HepG2 (cell line): ENCODE results near the gene SRC. TPM values are rescaled to one million over a fixed set of nuclear protein-coding genes. Genes with fewer than 3 reads are reported as not detected.

Source experiments
- ATAC-seq: fragments of 200-7000 bp; cut with Tn5 transposase; 3 replicates; pipeline ENCODE4 v1.9.1; 2020; ENCODE audit warnings: mild to moderate bottlenecking, moderate library complexity
- BruUV-seq: library from RNA; stranded (reverse); fragments of 400-500 nt; replicated peaks from 2 replicates; lab custom pipeline; 2021; lab: Mats Ljungman, UMichigan
- CTCF ChIA-PET: fragments of 300-600 bp; formaldehyde crosslinking; extraction: SDS; loops from one replicate; lab custom pipeline; 2021; ENCODE audit warnings: low total read pairs, inconsistent platforms, low intra/inter-chr PET ratio; lab: Yijun Ruan, JAX
- POLR2A ChIA-PET: fragments of 350-600 bp; sonication (Branson Sonifier 250); formaldehyde crosslinking; loops from one replicate; lab custom pipeline; 2020; ENCODE audit warnings: antibody characterized with exemption, inconsistent platforms; lab: Yijun Ruan, JAX
- DNase-seq: peaks from one replicate; pipeline ENCODE4 v3.0.0-alpha.2; 2015; ENCODE audit warnings: low spot score
- FAIRE-seq: peaks from 3 replicates; lab custom pipeline; 2011; peaks lifted over from hg19 to GRCh38; lab: Jason Lieb, UNC
- H2AFZ ChIP-seq: one replicate; pipeline ENCODE4 v1.6.1; 2011; ENCODE audit warnings: low read length, inconsistent platforms
- H3K27ac ChIP-seq: fragments of 300-600 bp; 3 replicates; pipeline ENCODE4 v1.8.0; 2011; ENCODE audit warnings: mixed run types, mild to moderate bottlenecking, mixed read lengths, low read length, inconsistent platforms; ENCODE audit not compliant: insufficient read depth; ENCODE audit errors: extremely low read length
- H3K27me3 ChIP-seq, 2 experiments: fragments of 200-600 bp in 1 of 2; 2 replicates in 1 of 2; 3 replicates in 1 of 2; pipeline versions ENCODE4 v1.6.0 to v1.8.0; 2011; ENCODE audit warnings: low read length in 2 of 2, mild to moderate bottlenecking in 2 of 2, moderate library complexity in 2 of 2, inconsistent platforms in 1 of 2; ENCODE audit not compliant: insufficient read depth in 2 of 2, control insufficient read depth in 1 of 2
- H3K36me3 ChIP-seq, 2 experiments: fragments of 200-600 bp in 1 of 2; replicated peaks in 1 of 2; 2 replicates in 1 of 2; 3 replicates in 1 of 2; pipeline versions ENCODE4 v1.5.1 to v1.8.0; 2011; ENCODE audit warnings: low read length in 2 of 2, inconsistent platforms in 1 of 2; ENCODE audit not compliant: insufficient read depth in 2 of 2, control insufficient read depth in 1 of 2
- H3K4me1 ChIP-seq: 2 replicates; pipeline ENCODE4 v1.5.1; 2012; ENCODE audit warnings: low read length, inconsistent platforms; ENCODE audit not compliant: insufficient read depth
- H3K4me2 ChIP-seq: 2 replicates; pipeline ENCODE4 v1.6.0; 2011; ENCODE audit warnings: low read depth, low read length, inconsistent platforms
- H3K4me3 ChIP-seq, 3 experiments: fragments of 200-600 bp in 1 of 3; sonication (generic), shearing (Covaris generic) in 1 of 3; replicated peaks in 1 of 3; 2 replicates each; pipeline ENCODE4 v1.5.1; 2011 to 2016; ENCODE audit warnings: low read length in 3 of 3, inconsistent platforms in 2 of 3, low read depth in 2 of 3, mild to moderate bottlenecking in 2 of 3, control low read depth in 1 of 3, mixed read lengths in 1 of 3; ENCODE audit not compliant: insufficient read depth in 1 of 3
- H3K79me2 ChIP-seq: one replicate; pipeline ENCODE4 v1.6.1; 2011; ENCODE audit warnings: low read length, inconsistent platforms; ENCODE audit not compliant: insufficient read depth
- H3K9ac ChIP-seq: 2 replicates; pipeline ENCODE4 v1.6.0; 2011; ENCODE audit warnings: mild to moderate bottlenecking, low read depth, low read length, inconsistent platforms; ENCODE audit not compliant: insufficient read depth
- H3K9me3 ChIP-seq: 2 replicates; pipeline ENCODE4 v1.5.1; 2012; ENCODE audit warnings: mild to moderate bottlenecking, low read length
- H4K20me1 ChIP-seq: 2 replicates; pipeline ENCODE4 v1.6.0; 2011; ENCODE audit warnings: inconsistent platforms, mild to moderate bottlenecking, low read length, moderate library complexity; ENCODE audit not compliant: insufficient read depth
- ASH2L ChIP-seq: fragments of 300-600, 200-600 bp; sonication (generic); IDR thresholded peaks from 2 replicates; pipeline ENCODE4 v1.7.0; 2017; ENCODE audit warnings: low read depth, mild to moderate bottlenecking, moderate library complexity, mixed read lengths, low read length; ENCODE audit not compliant: insufficient read length
- BRCA1 ChIP-seq: sonication (generic); formaldehyde crosslinking; IDR thresholded peaks from 2 replicates; pipeline ENCODE4 v1.4.0; 2020; ENCODE audit warnings: missing genetic modification reagents
- CCDC6 ChIP-seq: sonication (generic); formaldehyde crosslinking; IDR thresholded peaks from 2 replicates; pipeline ENCODE4 v1.8.1; 2022; ENCODE audit warnings: mild to moderate bottlenecking, missing genetic modification reagents, moderate library complexity
- ERF ChIP-seq: IDR thresholded peaks from 2 replicates; pipeline ENCODE4 v1.6.1; 2018; ENCODE audit warnings: missing biosample characterization, missing genetic modification reagents
- GFI1 ChIP-seq: sonication (generic); formaldehyde crosslinking; IDR thresholded peaks from 2 replicates; pipeline ENCODE4 v1.5.0; 2020; ENCODE audit warnings: missing genetic modification reagents, mild to moderate bottlenecking, borderline replicate concordance
- HNF1A ChIP-seq, 2 experiments: sonication (generic) in 1 of 2; formaldehyde crosslinking in 1 of 2; IDR thresholded peaks; 2 replicates each; pipeline versions ENCODE4 v1.4.0 to v1.6.1; 2016 to 2020; ENCODE audit warnings: borderline replicate concordance in 1 of 2, low read depth in 1 of 2, mild to moderate bottlenecking in 1 of 2, missing genetic modification reagents in 1 of 2
- HOXA5 ChIP-seq: sonication (generic); formaldehyde crosslinking; IDR thresholded peaks from 2 replicates; pipeline ENCODE4 v1.4.0; 2020; ENCODE audit warnings: missing genetic modification reagents
- PHF8 ChIP-seq: sonication (generic); formaldehyde crosslinking; IDR thresholded peaks from 2 replicates; pipeline ENCODE4 v1.5.0; 2020; ENCODE audit warnings: missing genetic modification reagents
- RFXAP ChIP-seq: sonication (generic); formaldehyde crosslinking; IDR thresholded peaks from 2 replicates; pipeline ENCODE4 v1.4.0; 2020; ENCODE audit warnings: missing genetic modification reagents, borderline replicate concordance
- SATB2 ChIP-seq: sonication (generic); formaldehyde crosslinking; IDR thresholded peaks from 2 replicates; pipeline ENCODE4 v1.5.0; 2020; ENCODE audit warnings: missing genetic modification reagents
- STAG1 ChIP-seq: sonication (generic); formaldehyde crosslinking; IDR thresholded peaks from 2 replicates; pipeline ENCODE4 v1.4.0; 2020; ENCODE audit warnings: missing genetic modification reagents
- YEATS4 ChIP-seq: sonication (generic); formaldehyde crosslinking; IDR thresholded peaks from 2 replicates; pipeline ENCODE4 v1.4.0; 2020; ENCODE audit warnings: missing genetic modification reagents, borderline replicate concordance
- YY1 ChIP-seq: IDR thresholded peaks from 2 replicates; pipeline ENCODE4 v1.6.1; 2011; ENCODE audit warnings: low read length, low read depth, moderate library complexity, mild to moderate bottlenecking; ENCODE audit not compliant: insufficient read depth, insufficient replicate concordance
- ZNF207 ChIP-seq: fragments of 450-650 bp; IDR thresholded peaks from 2 replicates; pipeline ENCODE4 v1.6.1; 2016; ENCODE audit warnings: antibody characterized with exemption, borderline replicate concordance
- ZNF354B ChIP-seq: sonication (generic); formaldehyde crosslinking; IDR thresholded peaks from 2 replicates; pipeline ENCODE4 v1.8.0; 2022; ENCODE audit warnings: mild to moderate bottlenecking, missing genetic modification reagents
- WGBS: methylation state at CpG from one replicate; pipeline ENCODE4 v1.1.6; 2017; ENCODE audit warnings: low lambda C conversion rate; 5-methylcytosine and 5-hydroxymethylcytosine counted together
- in situ Hi-C: cut with HindIII; loops from 2 replicates; pipeline ENCODE4 v1.10.0; 2017; ENCODE audit warnings: low pct_unique_long_range_greater_than_20kb; ENCODE audit not compliant: extremely low pct_ligation_motif_present
- intact Hi-C: fragments of 100-400 bp; cut with micrococcal nuclease; formaldehyde crosslinking; loops from one replicate; pipeline ENCODE4 v1.10.0; 2022; ENCODE audit not compliant: unreplicated experiment
- polyA plus RNA-seq, 8 experiments: library from polyadenylated mRNA; depleted of rRNA in 3 of 8; stranded (reverse) in 7 of 8; unstranded in 1 of 8; fragments of >200 nt; fragmentation: Illumina TruSeq in 4 of 8; extraction: Trizol in 4 of 8; gene quantifications; 2 replicates each; pipeline versions ENCODE4 v1.2.1 to v1.2.3, GENCODE V29; 2011 to 2016; ENCODE audit warnings: low read depth in 4 of 8, missing spikeins in 1 of 8, mixed read lengths in 1 of 8; ENCODE audit not compliant: insufficient read depth in 1 of 8
- total RNA-seq, 5 experiments: library from RNA; depleted of rRNA; stranded (reverse); fragments of >200 nt; fragmentation: Illumina TruSeq; extraction: Trizol; gene quantifications; 2 replicates each; pipeline ENCODE4 v1.2.3, GENCODE V29; 2016; ENCODE audit warnings: low read depth in 1 of 5
- TF ChIP-seq, protein P1 (sequence below): sonication (generic); formaldehyde crosslinking; IDR thresholded peaks from 2 replicates; pipeline ENCODE4 v1.4.0; 2020; ENCODE audit warnings: mild to moderate bottlenecking, missing genetic modification reagents
- TF ChIP-seq, protein P2 (sequence below): IDR thresholded peaks from 2 replicates; pipeline ENCODE4 v1.6.1; 2016

The SRC gene
- total and polyA plus RNA-seq, 2 of the 13 experiments (the other 11 are each of a cell fraction or from before 2014, with no cell fraction given) = 54.7 to 192 TPM

GRCh38 chr20:37375227-37375626 is 29.3 kb downstream of the SRC start (continued):
- TF ChIP-seq, protein P1, sequence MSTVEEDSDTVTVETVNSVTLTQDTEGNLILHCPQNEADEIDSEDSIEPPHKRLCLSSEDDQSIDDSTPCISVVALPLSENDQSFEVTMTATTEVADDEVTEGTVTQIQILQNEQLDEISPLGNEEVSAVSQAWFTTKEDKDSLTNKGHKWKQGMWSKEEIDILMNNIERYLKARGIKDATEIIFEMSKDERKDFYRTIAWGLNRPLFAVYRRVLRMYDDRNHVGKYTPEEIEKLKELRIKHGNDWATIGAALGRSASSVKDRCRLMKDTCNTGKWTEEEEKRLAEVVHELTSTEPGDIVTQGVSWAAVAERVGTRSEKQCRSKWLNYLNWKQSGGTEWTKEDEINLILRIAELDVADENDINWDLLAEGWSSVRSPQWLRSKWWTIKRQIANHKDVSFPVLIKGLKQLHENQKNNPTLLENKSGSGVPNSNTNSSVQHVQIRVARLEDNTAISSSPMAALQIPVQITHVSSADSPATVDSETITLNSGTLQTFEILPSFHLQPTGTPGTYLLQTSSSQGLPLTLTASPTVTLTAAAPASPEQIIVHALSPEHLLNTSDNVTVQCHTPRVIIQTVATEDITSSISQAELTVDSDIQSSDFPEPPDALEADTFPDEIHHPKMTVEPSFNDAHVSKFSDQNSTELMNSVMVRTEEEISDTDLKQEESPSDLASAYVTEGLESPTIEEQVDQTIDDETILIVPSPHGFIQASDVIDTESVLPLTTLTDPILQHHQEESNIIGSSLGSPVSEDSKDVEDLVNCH (CRISPR knock-in tag) = no peak
- TF ChIP-seq BRCA1 (CRISPR knock-in tag) = no peak

DNA sequence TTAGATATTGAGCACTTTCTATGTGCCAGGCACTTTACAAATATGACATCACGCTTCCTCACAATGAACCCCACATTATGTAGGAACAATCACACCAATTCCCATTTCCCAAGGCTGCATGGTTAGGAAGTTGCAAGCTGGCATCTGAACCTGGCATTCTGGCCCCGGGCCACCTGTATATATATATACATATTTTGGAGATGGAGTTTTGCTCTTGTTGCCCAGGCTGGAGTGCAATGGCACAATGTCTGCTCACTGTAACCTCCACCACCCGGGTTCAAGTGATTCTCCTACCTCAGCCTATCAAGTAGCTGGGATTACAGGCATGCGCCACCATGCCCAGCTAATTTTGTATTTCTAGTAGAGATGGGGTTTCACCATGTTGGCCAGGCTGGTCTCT is 30.4 kb downstream of the SRC start:
- DNase-seq = no peak
- Histone ChIP-seq H3K79me2 (peaks cover 72% of the 10 kb centered on the region), H3K4me1 (peaks cover 47% of the 10 kb centered on the region), H3K27me3 (no peaks in the 10 kb centered on the region), H3K36me3 (peaks cover 18 to 49% of the 10 kb centered on the region in 2 experiments), H3K9ac (no peak overlapping the region), H3K9me3 (no peaks in the 10 kb centered on the region), H3K4me2 (no peak overlapping the region), H3K27ac (no peak overlapping the region), H3K4me3 (no peak overlapping the region), H2AFZ (no peak overlapping the region), H4K20me1 (peaks cover 42% of the 10 kb centered on the region)
- 98% methylated on average over 4 of the region's 4 CpGs for WGBS
- no peak for FAIRE-seq
- no peak for ATAC-seq
- BruUV-seq = no TSS peak
- intact Hi-C loops (no loop called here), in situ Hi-C loops (no loop called here)
- ChIA-PET CTCF (no interaction called here), POLR2A (no interaction called here)
- TF ChIP-seq GFI1 (CRISPR knock-in tag) = no peak
- no peak for TF ChIP-seq RFXAP (CRISPR knock-in tag)
- no peak for TF ChIP-seq YY1
- no peak for TF ChIP-seq HOXA5 (CRISPR knock-in tag)
- no peak for TF ChIP-seq ZNF354B
- TF ChIP-seq CCDC6 (CRISPR knock-in tag) = no peak
- TF ChIP-seq PHF8 (CRISPR knock-in tag) = no peak
- TF ChIP-seq, protein P2, sequence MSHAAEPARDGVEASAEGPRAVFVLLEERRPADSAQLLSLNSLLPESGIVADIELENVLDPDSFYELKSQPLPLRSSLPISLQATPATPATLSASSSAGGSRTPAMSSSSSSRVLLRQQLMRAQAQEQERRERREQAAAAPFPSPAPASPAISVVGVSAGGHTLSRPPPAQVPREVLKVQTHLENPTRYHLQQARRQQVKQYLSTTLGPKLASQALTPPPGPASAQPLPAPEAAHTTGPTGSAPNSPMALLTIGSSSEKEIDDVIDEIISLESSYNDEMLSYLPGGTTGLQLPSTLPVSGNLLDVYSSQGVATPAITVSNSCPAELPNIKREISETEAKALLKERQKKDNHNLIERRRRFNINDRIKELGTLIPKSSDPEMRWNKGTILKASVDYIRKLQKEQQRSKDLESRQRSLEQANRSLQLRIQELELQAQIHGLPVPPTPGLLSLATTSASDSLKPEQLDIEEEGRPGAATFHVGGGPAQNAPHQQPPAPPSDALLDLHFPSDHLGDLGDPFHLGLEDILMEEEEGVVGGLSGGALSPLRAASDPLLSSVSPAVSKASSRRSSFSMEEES = no peak
- no peak for TF ChIP-seq ZNF207
- no peak for TF ChIP-seq HNF1A (IDR thresholded peaks at IDR 0.05; ENCODE audit: low read depth)
- no peak for TF ChIP-seq HNF1A (CRISPR knock-in tag; IDR thresholded peaks at IDR 0.05; ENCODE audit: borderline replicate concordance)
- no peak for TF ChIP-seq STAG1 (CRISPR knock-in tag)
- TF ChIP-seq ASH2L = no peak
- no peak for TF ChIP-seq SATB2 (CRISPR knock-in tag)
- no peak for TF ChIP-seq ERF (CRISPR knock-in tag)
- no peak for TF ChIP-seq YEATS4 (CRISPR knock-in tag)
